ENCODE results near the gene SEC14L5.

Gene SEC14L5

DNA sequence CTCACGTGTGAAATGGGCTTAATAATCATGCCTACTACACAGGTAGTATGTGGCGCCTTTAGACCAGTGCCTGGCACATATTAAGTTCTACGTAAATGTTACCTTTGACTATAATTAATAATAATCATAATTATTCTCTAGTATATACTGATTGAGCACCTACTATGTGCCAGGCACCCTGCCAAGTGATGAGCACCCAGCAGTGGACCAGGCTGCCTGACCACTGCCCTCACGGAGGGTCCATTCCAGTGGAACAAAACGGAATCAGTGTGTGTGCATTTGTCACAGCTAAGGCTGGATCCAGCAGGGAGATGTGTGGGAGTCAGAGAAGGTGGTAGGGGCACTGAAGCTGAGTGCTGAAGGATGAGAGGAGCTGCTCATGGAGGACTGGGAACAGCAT lies 30.5 kb downstream of the SEC14L5 start:
- no peak for DNase-seq

GRCh38 chr16:4989391-4990006 lies 31.4 kb downstream of the SEC14L5 start:
- DNase-seq = no peak

DNA sequence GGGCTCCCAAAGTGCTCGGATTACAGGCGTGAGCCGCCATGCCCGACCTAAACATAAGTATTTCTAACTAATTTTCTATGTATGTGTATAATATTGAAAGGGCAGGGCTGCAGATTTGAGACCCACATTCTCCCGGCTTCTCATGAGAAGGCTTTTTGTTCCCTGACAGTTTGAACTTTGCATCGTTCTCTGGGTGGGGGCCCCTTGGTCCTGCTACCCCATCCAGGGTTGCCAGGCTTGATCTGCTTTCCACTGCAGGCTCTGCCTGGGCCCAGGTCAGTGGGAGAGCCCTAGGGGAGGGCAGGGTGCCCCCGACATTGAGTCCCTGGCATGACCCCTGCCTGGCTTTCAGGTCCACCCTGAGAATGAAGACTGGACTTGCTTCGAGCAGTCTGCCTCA lies 32.3 kb downstream of the SEC14L5 start:
- DNase-seq = no peak

DNA sequence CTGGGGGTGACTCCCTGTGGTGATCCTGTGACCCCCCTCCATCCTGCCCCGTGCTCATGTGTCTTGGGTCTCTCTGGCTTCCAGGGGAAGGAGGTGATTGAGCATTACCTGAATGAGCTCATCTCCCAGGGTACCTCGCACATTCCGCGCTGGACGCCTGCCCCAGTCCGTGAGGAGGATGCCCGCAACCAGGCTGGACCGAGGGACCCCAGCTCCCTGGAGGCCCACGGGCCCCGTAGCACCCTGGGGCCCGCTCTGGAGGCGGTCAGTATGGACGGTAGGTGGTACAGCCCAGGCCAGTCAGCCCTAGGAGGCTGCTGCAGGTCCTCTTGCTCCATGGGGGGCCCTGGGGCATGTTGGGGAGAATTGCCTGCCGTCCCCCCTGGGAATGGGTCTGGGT lies 33.6 kb downstream of the SEC14L5 start:
- DNase-seq = no peak

- DNase-seq = no peak
Measured at GRCh38 chr16:4994719-4995434, 36.7 kb downstream of the SEC14L5 start.

- no peak for DNase-seq
Measured at GRCh38 chr16:5000573-5001001, 42.5 kb downstream of the SEC14L5 start.

GRCh38 chr16:5001571-5001970 lies 43.4 kb downstream of the SEC14L5 start:
- DNase-seq = no peak

DNA sequence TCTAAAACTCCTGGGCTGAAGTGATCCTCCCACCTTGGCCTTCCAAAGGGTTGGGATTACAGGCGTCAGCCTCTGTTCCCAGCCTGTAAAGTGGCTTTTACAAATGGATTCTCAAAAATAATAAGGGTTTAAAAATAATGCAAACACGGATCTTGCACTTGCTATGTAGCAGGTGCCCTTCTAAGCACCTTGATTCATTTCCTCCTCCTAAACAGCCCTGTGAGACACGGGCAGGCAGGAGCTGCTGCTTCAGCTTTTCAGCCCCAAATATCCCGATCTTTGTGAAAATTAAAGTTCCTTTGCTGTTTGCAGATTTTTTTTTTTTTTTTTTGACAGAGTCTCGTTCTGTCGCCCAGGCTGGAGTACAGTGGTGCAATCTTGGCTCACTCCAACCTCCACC lies 43.9 kb downstream of the SEC14L5 start:
- DNase-seq = no peak

GRCh38 chr16:5002699-5003143 lies 44.6 kb downstream of the SEC14L5 start:
- no peak for DNase-seq

DNA sequence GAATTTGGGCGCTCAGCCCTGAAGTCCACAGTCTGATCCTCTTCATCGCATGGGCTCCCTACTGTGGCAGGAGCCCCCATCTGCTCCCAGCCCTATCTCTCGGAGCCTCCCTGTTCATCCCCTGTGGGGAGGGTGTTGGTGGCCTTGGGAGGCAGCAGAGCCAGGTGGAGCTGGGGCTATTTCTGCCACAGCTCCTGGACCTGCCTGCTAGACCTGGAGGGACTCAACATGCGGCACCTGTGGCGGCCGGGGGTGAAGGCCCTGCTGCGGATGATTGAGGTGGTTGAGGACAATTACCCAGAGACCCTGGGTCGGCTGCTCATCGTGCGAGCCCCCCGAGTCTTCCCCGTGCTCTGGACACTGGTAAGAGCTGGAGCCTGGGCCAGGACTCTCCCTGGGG lies 45.1 kb downstream of the SEC14L5 start:
- DNase-seq = no peak

DNA sequence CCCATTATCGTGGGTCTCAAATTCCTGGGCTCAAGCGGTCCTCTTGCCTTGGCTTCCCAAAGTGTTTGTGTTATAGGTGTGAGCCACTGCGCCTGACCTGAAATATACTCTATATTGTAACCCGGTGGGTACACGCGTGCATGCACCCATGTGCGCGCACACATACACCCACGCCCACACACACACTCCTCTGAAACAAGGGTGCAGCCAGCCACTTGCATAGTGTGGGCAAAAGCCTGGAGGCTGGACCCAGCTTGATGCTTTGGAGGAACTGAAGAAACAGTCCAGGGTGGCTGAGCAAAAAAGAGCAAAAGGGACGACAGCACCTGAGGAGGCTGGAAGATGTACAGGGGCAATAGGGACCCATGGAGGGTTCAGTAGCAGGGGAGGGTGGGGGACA lies 45.7 kb downstream of the SEC14L5 start:
- no peak for DNase-seq

- DNase-seq = no peak
Measured at GRCh38 chr16:5004311-5004710, 46.2 kb downstream of the SEC14L5 start.

DNA sequence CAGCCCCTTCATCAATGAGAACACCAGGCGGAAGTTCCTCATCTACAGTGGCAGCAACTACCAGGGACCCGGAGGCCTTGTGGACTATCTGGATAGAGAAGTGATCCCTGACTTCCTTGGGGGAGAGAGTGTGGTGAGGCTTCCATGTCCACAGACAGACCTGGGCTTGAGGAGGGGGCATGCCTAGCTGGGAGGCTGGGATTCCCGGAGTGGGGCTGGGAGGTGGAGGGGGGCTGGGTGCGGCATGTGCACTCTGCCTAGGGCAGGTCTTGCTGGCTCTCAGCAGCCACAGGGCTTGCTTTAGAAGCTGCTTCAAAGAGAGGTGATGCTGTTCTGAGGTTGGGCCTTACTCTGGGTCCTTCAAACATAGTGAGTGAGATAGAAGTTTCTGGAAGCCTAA lies 47.8 kb downstream of the SEC14L5 start:
- no peak for DNase-seq

GRCh38 chr16:5006348-5007193 lies 48.4 kb downstream of the SEC14L5 start:
- no peak for DNase-seq

GRCh38 chr16:5007256-5007655 lies 49.1 kb downstream of the SEC14L5 start:
- DNase-seq = no peak

GRCh38 chr16:5008311-5008731 lies 50.2 kb downstream of the SEC14L5 start:
- no peak for DNase-seq

- no peak for DNase-seq
Measured at GRCh38 chr16:5010576-5011329, 52.6 kb downstream of the SEC14L5 start.

DNA sequence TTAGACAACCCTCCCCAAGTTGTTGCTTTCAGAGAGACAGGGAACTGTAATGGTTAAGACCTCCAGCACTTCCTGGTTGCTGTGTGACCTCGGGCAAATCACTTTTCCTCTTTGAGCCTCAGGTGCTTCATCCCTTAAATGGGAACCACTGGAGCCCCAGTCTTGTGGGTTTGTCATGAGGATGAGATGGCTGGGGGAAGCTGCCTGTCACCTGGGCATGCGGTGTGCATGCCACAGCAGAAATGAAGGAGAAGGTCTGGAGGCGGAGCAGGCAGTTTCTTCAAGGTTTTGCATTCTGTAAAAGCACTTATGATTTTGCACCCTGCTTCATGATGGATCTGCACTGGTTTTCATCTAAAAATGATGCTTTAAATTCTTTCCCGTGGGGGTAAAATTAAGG lies 53.5 kb downstream of the SEC14L5 start:
- DNase-seq = no peak

GRCh38 chr16:5012887-5013286 lies 54.8 kb downstream of the SEC14L5 start:
- no peak for DNase-seq

DNA sequence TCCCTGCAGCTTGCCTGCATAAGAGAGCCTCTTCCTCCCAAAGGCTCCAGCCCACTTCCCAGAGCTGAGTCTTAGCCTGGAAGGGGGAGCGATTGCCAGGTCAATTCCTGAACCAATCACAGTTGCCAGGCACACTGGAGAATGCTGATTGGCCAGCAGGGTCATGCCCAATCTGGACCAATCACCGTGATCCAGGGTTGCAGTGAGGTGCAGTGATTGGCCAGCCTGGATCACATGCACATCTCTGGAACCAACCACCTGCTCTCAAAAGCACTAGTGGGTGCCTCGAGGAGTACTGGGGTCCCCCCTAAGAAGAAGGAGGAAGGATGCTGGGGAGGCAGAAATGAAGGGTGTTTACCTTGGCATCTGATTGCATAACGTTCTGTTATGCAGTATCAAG lies 57.2 kb downstream of the SEC14L5 start:
- no peak for DNase-seq

- DNase-seq = no peak
Measured at GRCh38 chr16:5015887-5016286, 57.8 kb downstream of the SEC14L5 start.

- no peak for DNase-seq
Measured at GRCh38 chr16:5016967-5017677, 59.0 kb downstream of the SEC14L5 start.

GRCh38 chr16:5017678-5017969 lies 59.5 kb downstream of the SEC14L5 start:
- DNase-seq = no peak

All from NCI-H510A (cell line).